ENCODE data around the gene DCC. TPM values are rescaled to one million over a fixed set of nuclear protein-coding genes. Genes with fewer than 3 reads are reported as not detected.

DCC gene
- total and polyA plus RNA-seq, 2 of the 8 experiments (the other 6 are each of a cell fraction or from before 2014, with no cell fraction given): 0.14 to 1.4 TPM

GRCh38 chr18:53056064-53056463, 716.1 kb downstream of the DCC start:
- Histone ChIP-seq H2BK20ac (ENCODE audit: low read length) (no peak overlapping the region), H3K9me3 (ENCODE audit: insufficient read depth in 2 of 2, low read depth in 1 of 2, low read length in 1 of 2) (no peaks in the 10 kb centered on the region), H2BK120ac (replicated peaks; ENCODE audit: low read depth, low read length) (no peak overlapping the region), H3K79me2 (ENCODE audit: control insufficient read depth in 1 of 2, insufficient read depth in 2 of 2, low read length in 2 of 2) (no peaks in the 10 kb centered on the region), H3K4me3 (ENCODE audit: extremely low read depth in 1 of 4, insufficient read depth in 2 of 4, low read depth in 3 of 4, low read length in 4 of 4) (no peak overlapping the region), H2AK5ac (ENCODE audit: low read depth, low read length) (no peak overlapping the region), H3K23me2 (ENCODE audit: low read depth, low read length) (no peaks in the 10 kb centered on the region; the same call in 1 of the 2 replicates), H3K4me2 (ENCODE audit: insufficient read depth in 1 of 2, low read depth in 2 of 2, low read length in 2 of 2) (no peak overlapping the region), H3K4me1 (replicated peaks in 1 of 4; ENCODE audit: control insufficient read depth in 3 of 4, insufficient read depth in 4 of 4, low read length in 3 of 4) (no peaks in the 10 kb centered on the region), H2AFZ (ENCODE audit: low read length) (0 out of 2 replicates have a peak overlapping the region, but pooled peaks have one; percentile 0), H3K36me3 (ENCODE audit: control insufficient read depth in 2 of 4, insufficient read depth in 4 of 4, low read length in 3 of 4) (no peaks in the 10 kb centered on the region), H3K79me1 (ENCODE audit: low read depth, low read length) (no peaks in the 10 kb centered on the region), H2BK12ac (ENCODE audit: low read depth, low read length) (no peak overlapping the region), H4K91ac (replicated peaks; ENCODE audit: insufficient read length, low read length) (no peak overlapping the region), H4K8ac (ENCODE audit: extremely low read depth, insufficient read depth, low read length) (no peak overlapping the region), H3K27me3 (replicated peaks in 1 of 4; ENCODE audit: control insufficient read depth in 3 of 4, extremely low read depth in 1 of 4, insufficient read depth in 3 of 4, low read length in 3 of 4) (no peaks in the 10 kb centered on the region), H3K18ac (ENCODE audit: extremely low read depth, low read length) (no peak overlapping the region), H2BK5ac (ENCODE audit: low read depth, low read length) (no peak overlapping the region), H3K23ac (ENCODE audit: insufficient read length) (no peak overlapping the region), H3K4ac (replicated peaks; ENCODE audit: insufficient read length, low read depth, low read length) (no peak overlapping the region), H3K14ac (ENCODE audit: insufficient read length) (no peak overlapping the region), H3K27ac (ENCODE audit: low read depth, low read length) (no peak overlapping the region), H4K5ac (ENCODE audit: insufficient read length, low read depth, low read length) (no peak overlapping the region), H3K9ac (replicated peaks in 1 of 4; ENCODE audit: extremely low read depth in 1 of 4, low read depth in 3 of 4, low read length in 3 of 4) (no peak overlapping the region), H3K56ac (replicated peaks; ENCODE audit: insufficient read length, low read depth, low read length) (no peak overlapping the region), H2BK15ac (ENCODE audit: low read length) (no peak overlapping the region), H4K20me1 (replicated peaks in 1 of 2; ENCODE audit: control insufficient read depth in 1 of 2, insufficient read depth in 2 of 2, low read length in 2 of 2) (no peaks in the 10 kb centered on the region)
- ChIA-PET CTCF (ENCODE audit: partially characterized antibody) (no interaction called here), POLR2A (ENCODE audit: partially characterized antibody) (no interaction called here)
- FAIRE-seq (no peak), DNase-seq (ENCODE audit: low read depth in 1 of 2, low spot score in 2 of 2) (no peak)
- 88% methylated on average over 6 of the region's 6 CpGs; no CpG with 5 or more reads in 1 of the 2 experiments for WGBS, 2 experiments (ENCODE audit: extremely low coverage in 1 of 2, insufficient coverage in 1 of 2, insufficient read length in 1 of 2, insufficient replicate concordance in 2 of 2, low coverage in 1 of 2, low lambda C conversion rate in 2 of 2, missing lambda C conversion rate in 1 of 2)
- TF ChIP-seq NANOG (IDR thresholded peaks at IDR 0.05; ENCODE audit: insufficient read depth, low read depth, low read length, poor library complexity, severe bottlenecking): peak; percentile 48
- no peak for TF ChIP-seq HDAC6 (IDR thresholded peaks at IDR 0.05; ENCODE audit: low read depth, low read length)

Measured in H1 (cell line).